Brain microvascular endothelial cell (primary cell): Measurements from ENCODE around the gene SRRD.
A peak's percentile ranks its signal among the peaks of the same experiment; 100 is the strongest.

Experiments
- DNase-seq: peaks from one replicate; pipeline ENCODE4 v3.0.0-alpha.2; 2020
- H3K27ac ChIP-seq: fragments of 250-450 bp; sonication (Bioruptor Pico); 2 replicates; pipeline ENCODE4 v1.5.1; 2020; ENCODE audit warnings: mild to moderate bottlenecking, moderate library complexity
- H3K27me3 ChIP-seq: fragments of 250-450 bp; sonication (Bioruptor Pico); replicated peaks from 2 replicates; pipeline ENCODE4 v1.5.1; 2020; ENCODE audit warnings: mild to moderate bottlenecking
- H3K36me3 ChIP-seq: fragments of 250-450 bp; sonication (Bioruptor Pico); replicated peaks from 2 replicates; pipeline ENCODE4 v1.5.1; 2020; ENCODE audit warnings: mild to moderate bottlenecking
- H3K4me3 ChIP-seq: 2 replicates; pipeline ENCODE4 v1.5.1; 2011; ENCODE audit warnings: low read depth, mild to moderate bottlenecking, control low read depth, low read length, moderate library complexity
- in situ Hi-C: cut with HindIII; loops from 2 replicates; pipeline ENCODE4 v1.10.0; 2017; ENCODE audit warnings: low sequenced_read_pairs, low pct_ligation_motif_present
- TF ChIP-seq, protein P1 (sequence below): IDR thresholded peaks from 2 replicates; pipeline ENCODE4 v1.5.1; 2011; ENCODE audit warnings: low read depth, mild to moderate bottlenecking, moderate library complexity, low read length, control low read depth, inconsistent platforms; ENCODE audit errors: missing control alignments

SRRD gene

DNA sequence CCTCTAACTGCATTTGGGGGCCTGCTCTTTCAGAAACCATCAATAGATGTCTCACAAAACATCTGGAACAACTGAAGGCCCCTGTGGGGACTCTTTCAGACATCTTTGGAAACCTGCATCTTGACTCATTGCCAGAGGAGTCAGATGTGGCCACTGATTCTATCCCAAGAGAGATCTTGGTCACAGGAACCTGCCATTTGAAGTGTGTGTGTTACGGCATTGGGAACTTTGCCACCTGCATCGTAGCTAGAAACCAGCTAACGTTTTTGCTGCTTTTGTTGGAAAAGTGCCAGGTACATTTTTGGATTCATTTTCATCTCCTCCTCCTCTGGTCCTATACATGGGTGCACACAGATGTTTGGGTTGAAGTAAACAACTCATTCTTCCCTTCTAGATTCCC is 4.3 kb downstream of the SRRD start:
- H3K36me3 ChIP-seq = peaks cover 45% of the 10 kb centered on the region
- H3K27me3 ChIP-seq = no peaks in the 10 kb centered on the region
- H3K27ac ChIP-seq = no peak overlapping the region
- in situ Hi-C loops = no loop called here
- DNase-seq = no peak
- no peak overlapping the region for H3K4me3 ChIP-seq
- TF ChIP-seq, protein P1, sequence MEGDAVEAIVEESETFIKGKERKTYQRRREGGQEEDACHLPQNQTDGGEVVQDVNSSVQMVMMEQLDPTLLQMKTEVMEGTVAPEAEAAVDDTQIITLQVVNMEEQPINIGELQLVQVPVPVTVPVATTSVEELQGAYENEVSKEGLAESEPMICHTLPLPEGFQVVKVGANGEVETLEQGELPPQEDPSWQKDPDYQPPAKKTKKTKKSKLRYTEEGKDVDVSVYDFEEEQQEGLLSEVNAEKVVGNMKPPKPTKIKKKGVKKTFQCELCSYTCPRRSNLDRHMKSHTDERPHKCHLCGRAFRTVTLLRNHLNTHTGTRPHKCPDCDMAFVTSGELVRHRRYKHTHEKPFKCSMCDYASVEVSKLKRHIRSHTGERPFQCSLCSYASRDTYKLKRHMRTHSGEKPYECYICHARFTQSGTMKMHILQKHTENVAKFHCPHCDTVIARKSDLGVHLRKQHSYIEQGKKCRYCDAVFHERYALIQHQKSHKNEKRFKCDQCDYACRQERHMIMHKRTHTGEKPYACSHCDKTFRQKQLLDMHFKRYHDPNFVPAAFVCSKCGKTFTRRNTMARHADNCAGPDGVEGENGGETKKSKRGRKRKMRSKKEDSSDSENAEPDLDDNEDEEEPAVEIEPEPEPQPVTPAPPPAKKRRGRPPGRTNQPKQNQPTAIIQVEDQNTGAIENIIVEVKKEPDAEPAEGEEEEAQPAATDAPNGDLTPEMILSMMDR = no peak

DNA sequence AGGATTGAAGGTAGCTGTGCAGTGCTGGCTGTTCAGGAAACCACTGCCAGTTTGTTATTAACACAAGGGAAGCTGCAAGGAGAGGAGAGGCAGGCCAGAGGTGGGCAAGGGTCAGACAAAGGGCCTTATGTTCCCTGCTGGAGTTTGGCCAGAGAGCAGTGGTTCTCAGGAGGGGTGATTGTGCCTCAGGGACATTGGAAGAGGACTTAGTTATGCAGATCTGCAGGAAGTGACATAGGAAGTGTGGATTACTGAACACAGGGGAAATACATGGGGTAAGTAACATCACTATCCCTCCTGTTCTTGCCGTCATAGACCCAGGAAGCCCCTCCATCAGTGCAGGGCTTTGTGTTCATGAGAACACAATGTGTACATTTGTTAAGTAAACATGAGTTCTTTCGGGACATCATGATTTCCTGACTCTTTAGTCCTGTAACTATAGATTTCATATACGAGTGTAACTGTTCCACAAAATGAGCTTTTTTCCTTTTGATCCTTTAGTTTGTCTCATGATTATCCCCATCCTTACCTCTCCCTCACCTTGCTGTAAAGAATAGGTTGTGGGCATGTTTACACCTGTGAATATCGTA is 5.9 kb downstream of the SRRD start:
- in situ Hi-C loops = no loop called here
- TF ChIP-seq, protein P1 = no peak
- DNase-seq = no peak
- H3K27ac ChIP-seq = no peak overlapping the region
- H3K4me3 ChIP-seq = no peak overlapping the region
- no peaks in the 10 kb centered on the region for H3K27me3 ChIP-seq
- peaks cover 61% of the 10 kb centered on the region for H3K36me3 ChIP-seq

DNA sequence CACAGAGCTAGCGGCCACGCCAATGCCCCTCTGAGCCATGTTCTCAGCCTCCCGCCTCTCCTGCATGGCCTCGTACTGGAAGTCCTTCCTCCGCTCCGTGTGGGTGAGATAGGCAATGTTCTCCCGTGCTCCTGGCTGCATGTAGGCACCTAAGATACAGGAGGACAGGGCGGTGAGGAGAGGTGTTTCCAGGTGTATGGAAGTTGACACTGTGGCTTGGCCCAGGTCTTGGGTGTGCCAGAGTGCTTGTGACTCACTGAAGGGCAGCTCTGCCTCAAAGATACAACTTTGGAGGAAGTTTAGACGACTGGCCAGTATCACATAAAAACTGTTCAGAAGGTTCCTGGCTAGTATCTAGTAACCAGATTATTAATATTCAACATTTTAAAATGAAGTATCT is 8.5 kb downstream of the SRRD start:
- Histone ChIP-seq H3K27ac (no peak overlapping the region), H3K36me3 (peaks cover 82% of the 10 kb centered on the region), H3K4me3 (no peak overlapping the region), H3K27me3 (no peaks in the 10 kb centered on the region)
- TF ChIP-seq, protein P1 = no peak
- in situ Hi-C loops = no loop called here
- DNase-seq = no peak

DNA sequence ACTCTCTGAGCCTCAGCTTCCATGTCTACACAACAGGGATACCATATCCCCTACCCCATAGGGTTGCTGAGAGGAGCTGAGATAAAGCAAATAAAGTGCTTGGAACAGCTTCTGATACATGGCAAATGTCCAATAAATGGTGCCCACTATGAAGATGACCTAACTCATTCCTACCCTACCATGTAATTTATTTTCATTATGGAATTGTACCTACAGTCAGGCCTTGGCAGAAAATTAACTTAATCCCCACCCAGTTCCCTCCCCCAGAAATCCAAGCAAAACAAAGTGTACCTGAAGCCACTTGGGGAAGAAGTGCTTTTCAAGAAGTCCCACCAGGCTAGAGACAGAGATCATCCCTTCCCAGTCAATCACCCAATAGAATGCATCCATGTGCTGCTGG is 10.8 kb downstream of the SRRD start:
- TF ChIP-seq, protein P1 = no peak
- no peak for DNase-seq
- in situ Hi-C loops = no loop called here
- Histone ChIP-seq H3K27ac (no peak overlapping the region), H3K36me3 (peaks cover 83% of the 10 kb centered on the region), H3K27me3 (no peaks in the 10 kb centered on the region), H3K4me3 (no peak overlapping the region)

DNA sequence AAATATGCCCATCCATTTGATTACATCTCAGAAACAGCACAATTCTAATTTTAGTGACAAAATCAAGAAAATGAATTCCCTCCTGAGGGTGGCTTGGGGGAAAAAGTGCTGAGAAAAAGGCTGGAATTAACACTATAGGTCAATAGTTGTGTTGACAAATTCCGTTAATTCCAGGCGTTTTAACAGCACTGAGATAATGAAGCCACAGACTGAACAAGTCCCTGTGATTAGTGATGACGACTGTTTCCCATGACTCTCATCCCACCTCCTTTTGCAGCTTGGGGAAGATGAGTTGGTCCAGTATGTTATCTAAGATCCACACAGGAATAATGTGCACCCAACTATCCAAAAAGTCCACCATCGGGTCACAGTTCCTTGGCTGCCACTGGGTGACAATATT is 12.8 kb downstream of the SRRD start:
- TF ChIP-seq, protein P1 = no peak
- H3K4me3 ChIP-seq = no peak overlapping the region
- no peak for DNase-seq
- H3K36me3 ChIP-seq = peaks cover 81% of the 10 kb centered on the region
- in situ Hi-C loops = no loop called here
- no peak overlapping the region for H3K27ac ChIP-seq
- H3K27me3 ChIP-seq = no peaks in the 10 kb centered on the region

DNA sequence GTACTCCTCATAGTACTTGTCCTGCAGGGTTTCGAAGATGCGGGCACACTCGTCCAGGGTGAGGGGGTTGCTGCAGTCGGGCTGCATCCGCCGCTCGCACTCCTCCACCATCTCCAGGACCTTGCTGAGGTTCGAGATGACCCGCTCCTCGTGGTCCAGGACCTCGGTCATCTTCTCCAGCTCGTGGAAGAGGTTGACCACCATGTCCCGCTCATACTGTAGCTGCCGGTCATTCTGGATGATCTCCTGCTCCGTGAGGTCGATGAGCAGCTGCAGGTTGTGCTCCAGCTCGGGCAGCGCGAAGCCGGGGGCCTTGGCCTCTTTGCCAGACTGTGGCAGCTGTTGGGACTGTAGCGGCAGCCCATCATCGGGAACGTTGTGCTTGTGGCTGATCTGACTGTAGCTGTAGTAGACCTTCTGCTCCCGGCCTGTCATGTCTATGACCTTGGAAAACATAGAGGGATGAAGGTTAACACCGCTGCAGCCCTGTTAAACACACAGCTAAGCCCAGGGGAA is 15.6 kb downstream of the SRRD start:
- in situ Hi-C loops = no loop called here

More for the DNA sequence above, 15.6 kb downstream of the SRRD start:
- peak overlapping the region; percentile 94 for H3K27ac ChIP-seq
- H3K36me3 ChIP-seq = peaks cover 76% of the 10 kb centered on the region
- H3K27me3 ChIP-seq = no peaks in the 10 kb centered on the region
- TF ChIP-seq, protein P1 = no peak
- no peak for DNase-seq
- H3K4me3 ChIP-seq = no peak overlapping the region
